NCI-H446 treated with DMSO at 0.1 percent for 48 hours (cell line): ENCODE results near the gene GDF10.

Experiments
- DNase-seq: peaks from one replicate; lab custom pipeline; 2025; lab: John Stamatoyannopoulos, UW

GDF10 gene

GRCh38 chr10:47314416-47314970, 14.5 kb downstream of the GDF10 start:
- no peak for DNase-seq

GRCh38 chr10:47315421-47315820, 15.4 kb downstream of the GDF10 start:
- no peak for DNase-seq

GRCh38 chr10:47316131-47316530, 16.1 kb downstream of the GDF10 start:
- no peak for DNase-seq

- DNase-seq: no peak
Measured at GRCh38 chr10:47317251-47317650, 17.3 kb downstream of the GDF10 start.

- DNase-seq: no peak
Measured at GRCh38 chr10:47318706-47319105, 18.7 kb downstream of the GDF10 start.

GRCh38 chr10:47319784-47320183, 19.8 kb downstream of the GDF10 start:
- no peak for DNase-seq

- no peak for DNase-seq
Measured at GRCh38 chr10:47320812-47321211, 20.8 kb downstream of the GDF10 start.

- DNase-seq: no peak
Measured at GRCh38 chr10:47321521-47322195, 21.7 kb downstream of the GDF10 start.

GRCh38 chr10:47322300-47323061, 22.5 kb downstream of the GDF10 start, which contains the start of gene GDF2:
GDF2 (plus strand) TSS chr10:47322454; CDS start chr10:47322669, 215 bp downstream.
- no peak for DNase-seq

GRCh38 chr10:47323087-47323486, 23.1 kb downstream of the GDF10 start:
- DNase-seq: no peak

- DNase-seq: no peak
Measured at GRCh38 chr10:47323636-47324296, 23.8 kb downstream of the GDF10 start.

- no peak for DNase-seq
Measured at GRCh38 chr10:47325303-47326291, 25.6 kb downstream of the GDF10 start.

GRCh38 chr10:47326306-47326926, 26.4 kb downstream of the GDF10 start:
- DNase-seq: no peak

- no peak for DNase-seq
Measured at GRCh38 chr10:47326927-47327330, 26.9 kb downstream of the GDF10 start.

GRCh38 chr10:47329855-47330254, 29.9 kb downstream of the GDF10 start:
- DNase-seq: no peak

- no peak for DNase-seq
Measured at GRCh38 chr10:47330366-47330765, 30.4 kb downstream of the GDF10 start.

GRCh38 chr10:47330804-47331203, 30.8 kb downstream of the GDF10 start:
- no peak for DNase-seq

- no peak for DNase-seq
Measured at GRCh38 chr10:47331491-47331890, 31.5 kb downstream of the GDF10 start.

- DNase-seq: no peak
Measured at GRCh38 chr10:47331954-47332353, 32.0 kb downstream of the GDF10 start.

GRCh38 chr10:47332371-47332770, 32.4 kb downstream of the GDF10 start:
- no peak for DNase-seq

GRCh38 chr10:47332946-47333345, 32.9 kb downstream of the GDF10 start:
- no peak for DNase-seq
